HUDEP-2 (cell line): Measurements from ENCODE around the gene SLIT3.

Experiments used
- DNase-seq, 76 experiments: peaks; one replicate each; lab custom pipeline; 2025; ENCODE audit not compliant: unreplicated experiment in 76 of 76; lab: John Stamatoyannopoulos, UW

SLIT3 gene

GRCh38 chr5:168882283-168882682 is 418.7 kb downstream of the SLIT3 start:
- DNase-seq: no peak

DNA sequence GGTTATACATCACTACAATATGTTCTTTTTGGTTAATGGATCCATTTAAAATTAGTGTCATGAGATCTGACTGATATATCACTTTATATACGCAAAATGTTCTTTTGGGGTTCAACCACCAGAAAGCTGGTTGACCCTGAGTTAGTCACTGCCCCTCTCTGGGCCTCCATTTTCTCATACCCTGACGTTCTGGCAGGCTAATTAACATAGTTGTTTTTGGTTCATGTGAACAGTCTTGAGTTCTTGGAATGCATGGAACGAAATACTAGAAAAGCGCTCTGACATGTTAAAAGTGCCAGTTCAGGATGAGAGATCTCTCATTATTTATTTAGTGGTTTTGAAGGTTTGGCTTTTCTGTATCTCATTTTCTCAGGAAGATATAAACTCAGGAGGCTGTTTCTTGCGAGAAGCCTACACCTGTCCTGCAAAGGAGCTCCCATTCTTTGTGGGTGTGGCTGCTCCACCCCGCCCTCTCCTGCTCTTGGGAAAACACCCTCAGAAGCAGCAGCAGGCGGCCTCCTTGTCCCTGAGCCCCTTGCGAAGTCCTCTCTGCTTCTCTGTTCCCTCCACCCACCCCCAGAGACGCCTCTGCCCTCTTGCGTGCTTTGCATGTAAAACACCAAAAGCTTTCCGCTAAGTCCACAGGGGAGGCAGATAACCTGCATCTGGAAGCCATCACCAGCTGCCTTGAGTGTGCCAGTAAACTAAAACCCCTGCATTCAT is 419.4 kb downstream of the SLIT3 start:
- DNase-seq: no peak

- no peak for DNase-seq
Measured at GRCh38 chr5:168879929-168880328, 421.0 kb downstream of the SLIT3 start.

GRCh38 chr5:168879331-168879730 is 421.6 kb downstream of the SLIT3 start:
- DNase-seq: no peak

- DNase-seq: peak in 7 of 76 experiments; percentile 7 to 25 (median 14)
Measured at GRCh38 chr5:168878135-168878745, 422.7 kb downstream of the SLIT3 start.

GRCh38 chr5:168877132-168877892 is 423.6 kb downstream of the SLIT3 start:
- DNase-seq: peak in 59 of 76 experiments; percentile 2 to 85 (median 51)

DNA sequence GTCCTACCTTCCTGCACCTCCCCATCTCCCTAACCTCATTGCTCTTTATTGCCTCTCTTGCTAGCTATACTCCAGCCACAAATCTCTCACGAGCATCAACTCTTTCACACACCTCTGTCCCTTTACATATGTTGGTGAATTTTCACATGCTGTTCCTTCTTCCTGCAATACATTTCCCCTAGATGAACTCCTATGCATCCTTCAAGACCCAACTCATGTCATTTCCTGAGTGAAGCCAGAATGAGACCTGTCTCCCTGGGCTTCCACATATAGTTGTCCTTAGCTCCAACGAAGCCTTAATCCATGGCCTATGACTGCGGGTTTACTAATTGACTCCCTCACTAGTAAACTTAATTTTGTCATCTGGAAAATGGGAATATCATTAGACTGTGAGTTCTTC is 424.5 kb downstream of the SLIT3 start:
- no peak for DNase-seq

DNA sequence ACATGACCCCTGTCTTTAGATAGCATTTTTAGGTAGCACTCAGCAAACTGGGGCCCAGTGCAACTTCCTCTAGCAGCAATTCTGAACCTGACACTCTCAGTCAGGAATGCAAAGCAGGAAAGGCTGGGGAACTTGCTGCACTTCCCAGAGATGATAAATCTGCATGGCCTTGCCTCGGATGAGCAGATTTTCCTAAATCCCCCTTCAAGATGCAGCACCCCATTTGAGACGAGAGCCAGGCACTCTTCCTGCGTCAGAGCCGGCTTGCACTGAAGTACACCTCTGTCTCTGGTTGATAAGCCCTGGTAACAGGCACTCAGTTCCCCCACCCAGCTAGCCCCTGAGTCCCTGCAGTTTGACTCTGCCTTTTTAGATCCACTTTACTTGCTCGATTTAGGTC is 425.1 kb downstream of the SLIT3 start:
- DNase-seq: peak in 32 of 76 experiments; percentile 0 to 66 (median 34)

DNA sequence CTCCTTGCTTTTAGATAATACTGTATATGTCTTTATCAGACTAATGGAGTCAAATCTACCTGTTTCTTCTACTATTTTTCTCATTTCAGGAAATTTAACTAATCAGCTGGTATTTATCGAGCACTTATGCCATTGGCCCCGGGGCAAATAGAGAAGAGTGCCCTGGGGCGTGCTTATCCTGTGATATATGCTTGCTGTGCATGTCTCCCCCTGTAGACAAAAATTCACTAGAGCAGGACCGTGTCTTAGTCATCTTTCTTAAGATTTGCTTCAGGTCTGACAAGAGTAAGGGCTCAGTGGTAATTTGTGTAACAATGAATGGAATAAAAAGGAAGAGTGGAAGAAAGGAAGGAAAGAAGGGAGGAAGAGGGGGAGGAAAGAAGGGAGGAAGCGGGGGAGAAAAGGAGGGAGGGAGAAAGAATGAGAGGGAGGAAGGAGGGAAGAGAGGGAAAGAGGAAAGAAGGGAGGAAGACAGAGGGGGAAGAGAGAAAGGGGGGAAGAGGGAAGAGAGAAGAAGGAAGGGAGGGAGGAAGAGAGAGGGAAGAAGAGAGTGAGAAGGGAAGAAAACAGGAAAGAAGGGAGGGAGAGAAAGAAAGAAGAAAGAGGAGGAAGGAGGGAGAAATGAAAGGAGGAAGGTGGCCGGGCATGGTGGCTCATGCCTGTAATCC is 426.1 kb downstream of the SLIT3 start:
- DNase-seq: peak in 21 of 76 experiments; percentile 3 to 58 (median 19)

- DNase-seq: no peak
Measured at GRCh38 chr5:168872246-168872645, 428.7 kb downstream of the SLIT3 start.

DNA sequence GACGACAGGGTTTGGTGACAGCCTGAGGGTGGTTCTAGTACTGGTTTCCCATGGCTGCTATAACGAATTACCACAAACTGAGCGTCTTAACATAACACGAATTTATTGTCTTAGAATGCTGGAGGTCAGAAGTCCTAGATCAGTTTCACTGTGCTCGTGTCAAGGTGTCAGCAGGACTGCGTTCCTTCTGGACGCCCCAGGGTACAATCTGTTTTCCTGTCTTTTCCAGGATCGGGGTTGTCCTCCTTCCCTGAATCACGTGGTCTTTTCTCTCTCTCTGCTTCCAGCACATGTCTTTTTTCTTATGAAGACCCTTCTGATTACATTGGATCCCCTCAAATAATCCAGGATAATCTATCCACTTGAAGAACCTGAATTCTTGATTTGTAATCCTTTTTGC is 430.0 kb downstream of the SLIT3 start:
- no peak for DNase-seq

DNA sequence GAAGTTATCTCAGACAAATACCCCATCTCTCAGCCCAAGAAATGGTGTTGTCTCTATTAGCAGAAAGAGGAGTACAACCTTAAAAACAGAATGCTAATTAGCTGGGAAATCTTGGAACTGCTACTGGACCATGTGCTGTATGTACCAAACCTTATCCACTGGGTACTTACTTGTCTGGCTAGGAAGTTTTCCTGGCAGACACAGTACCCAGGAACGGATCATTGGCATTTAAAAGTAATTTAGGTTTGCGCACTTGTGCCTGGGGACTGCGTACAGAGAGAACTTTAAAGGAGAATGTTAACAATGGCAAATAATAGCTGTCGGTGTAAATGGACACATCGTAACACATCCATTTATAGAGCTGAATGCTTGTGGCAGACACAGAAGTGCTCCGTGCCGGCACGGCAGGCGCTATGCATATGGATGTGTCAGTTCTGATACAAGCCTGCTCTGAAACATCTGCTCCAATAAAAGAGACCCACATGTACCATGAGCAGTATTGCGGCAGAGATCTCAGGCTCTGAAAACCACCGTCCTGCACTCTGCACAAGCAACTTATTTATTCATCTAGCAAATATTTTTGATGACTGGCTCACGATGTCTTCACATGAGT is 431.2 kb downstream of the SLIT3 start:
- DNase-seq: no peak

- DNase-seq: no peak
Measured at GRCh38 chr5:168867241-168867640, 433.7 kb downstream of the SLIT3 start.

GRCh38 chr5:168865968-168866367 is 435.0 kb downstream of the SLIT3 start:
- DNase-seq: no peak

DNA sequence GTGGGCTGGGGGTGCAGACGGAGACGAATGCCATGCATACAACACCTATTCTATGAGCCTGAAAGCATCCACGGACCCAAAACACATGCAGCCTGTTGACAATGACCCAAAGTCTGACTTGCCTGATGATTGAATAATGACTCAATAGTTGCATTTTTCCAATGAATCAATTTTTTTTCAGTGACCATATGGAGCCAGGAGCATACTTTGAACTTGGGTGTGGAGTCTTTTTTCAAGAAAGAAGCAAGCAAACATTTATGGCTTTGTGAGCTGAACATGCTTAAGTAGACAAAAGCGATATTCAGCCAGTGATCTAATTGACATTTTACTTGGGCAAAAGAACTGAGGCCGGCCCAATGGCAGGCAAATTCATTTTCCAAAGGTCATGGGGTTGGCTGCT is 437.9 kb downstream of the SLIT3 start:
- DNase-seq: no peak

GRCh38 chr5:168860503-168860902 is 440.4 kb downstream of the SLIT3 start:
- peak in 69 of 76 experiments; percentile 3 to 87 (median 50) for DNase-seq

DNA sequence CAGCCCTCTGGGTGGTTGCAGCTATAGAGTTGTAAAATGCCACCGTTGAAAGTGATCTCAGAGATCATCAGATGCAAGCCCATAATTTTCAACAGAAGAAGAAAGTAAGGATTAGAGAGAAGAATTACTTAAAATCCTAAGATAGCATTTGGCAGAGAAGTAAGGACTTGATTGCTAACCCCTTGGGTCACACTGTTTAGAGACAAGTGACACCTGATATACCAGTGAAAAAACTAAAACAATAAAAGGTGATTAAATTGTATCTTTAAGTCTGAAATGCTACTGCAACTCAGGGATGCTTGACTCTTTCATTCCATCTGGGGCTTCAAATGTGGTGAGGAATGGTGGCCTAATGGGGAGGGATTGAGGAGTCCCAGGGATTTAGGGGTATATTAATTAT is 440.9 kb downstream of the SLIT3 start:
- DNase-seq: no peak

DNA sequence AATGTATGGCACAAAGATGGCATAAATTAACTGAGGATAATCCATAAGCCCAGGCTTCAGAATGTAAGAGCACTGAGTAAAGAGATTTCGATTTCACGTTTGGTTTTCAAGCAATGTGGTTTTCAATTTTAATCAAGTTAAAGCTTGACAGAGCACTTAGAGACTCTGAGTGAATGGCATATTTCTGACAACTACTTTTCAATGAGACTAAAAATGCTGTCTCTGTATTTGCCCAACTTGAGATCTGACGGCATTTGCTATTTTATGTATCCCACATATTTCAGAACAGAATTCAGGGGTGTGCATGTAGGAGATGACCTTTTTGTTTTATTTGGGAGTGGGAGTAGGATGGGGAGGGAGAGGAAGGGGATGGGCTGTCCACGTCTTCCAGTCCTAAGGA is 441.5 kb downstream of the SLIT3 start:
- DNase-seq: no peak

- no peak for DNase-seq
Measured at GRCh38 chr5:168858994-168859393, 441.9 kb downstream of the SLIT3 start.

DNA sequence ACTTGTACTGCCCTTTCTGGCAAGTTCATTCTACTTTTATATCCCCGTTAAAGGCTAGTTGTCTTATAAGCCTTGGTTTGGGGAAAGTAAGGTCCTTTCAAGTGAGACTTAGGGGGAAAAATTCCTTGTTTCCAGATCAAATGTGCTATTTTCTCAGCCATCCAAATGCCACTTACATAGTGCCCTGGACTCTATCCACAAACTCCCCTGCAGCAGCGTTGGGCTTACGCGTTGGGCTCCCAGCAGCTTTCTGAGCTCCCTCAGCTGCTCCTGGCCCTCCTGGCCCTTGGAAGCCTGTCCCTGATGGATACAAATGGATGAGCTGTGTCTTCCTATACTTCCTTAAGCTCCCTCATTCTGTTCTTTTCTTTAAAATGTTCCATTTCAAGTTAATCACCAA is 442.6 kb downstream of the SLIT3 start:
- DNase-seq: no peak

DNA sequence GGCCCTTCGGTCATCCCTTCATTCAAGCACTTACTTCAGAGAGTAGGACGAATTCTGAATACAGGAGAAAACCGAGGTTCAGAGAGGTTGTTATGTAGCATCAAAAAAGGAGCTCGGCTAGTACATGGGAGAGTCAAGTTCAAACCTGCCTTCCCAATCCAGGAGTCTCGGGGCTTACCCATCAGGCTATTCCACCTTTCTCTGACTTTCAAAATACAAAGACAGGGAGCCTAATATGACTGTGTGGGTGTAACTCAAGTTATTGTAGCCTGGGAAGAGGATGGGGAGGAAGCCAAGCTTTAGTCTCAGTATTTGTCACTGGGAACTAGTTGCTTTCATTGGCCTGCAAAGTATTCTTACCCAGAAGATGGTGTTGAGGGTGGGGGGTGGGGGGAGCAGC is 447.0 kb downstream of the SLIT3 start:
- DNase-seq: no peak
